ENCODE data around the gene BMF. TPM values are rescaled to one million over a fixed set of nuclear protein-coding genes. Genes with fewer than 3 reads are reported as not detected.
"Not testable (repeated sequence)": the region's sequence is repeated elsewhere in the genome, so short reads cannot be mapped to it uniquely, and the experiment has no call there.

BMF gene
- total RNA-seq, 4 donors from 2014 or later, result 13.3 to 35.4 (median 25.1) TPM

DNA sequence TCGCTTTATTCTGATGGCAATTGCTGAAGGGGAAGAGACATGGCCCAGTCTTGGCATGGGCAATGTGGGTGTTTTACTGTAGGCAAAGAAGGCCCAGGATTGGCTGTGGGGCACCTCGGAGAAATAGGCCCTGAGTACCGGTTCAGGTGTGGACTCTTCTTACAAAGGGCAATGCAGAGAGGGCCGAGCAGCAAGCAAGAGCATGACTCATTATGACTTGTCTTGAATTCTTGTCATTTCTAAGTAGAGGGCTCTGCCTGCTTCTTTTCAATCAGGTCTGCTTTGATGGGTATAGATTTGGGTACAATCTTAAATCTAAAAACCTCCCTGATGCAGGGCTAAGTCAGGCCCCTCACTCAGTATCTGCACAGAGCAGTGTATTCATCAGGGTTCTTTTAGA, 37.4 kb upstream of the BMF start:
- H3K36me3 ChIP-seq, result no peaks in the 10 kb centered on the region
- intact Hi-C loops (cut with DNase I; ENCODE audit: low total_unique reads), result no loop called here
- TF ChIP-seq POLR2A (IDR thresholded peaks at IDR 0.05) (no peak), EP300 (IDR thresholded peaks at IDR 0.05; ENCODE audit: low read depth) (no peak), POLR2AphosphoS5 (IDR thresholded peaks at IDR 0.05) (no peak)
- TF ChIP-seq, protein P1, sequence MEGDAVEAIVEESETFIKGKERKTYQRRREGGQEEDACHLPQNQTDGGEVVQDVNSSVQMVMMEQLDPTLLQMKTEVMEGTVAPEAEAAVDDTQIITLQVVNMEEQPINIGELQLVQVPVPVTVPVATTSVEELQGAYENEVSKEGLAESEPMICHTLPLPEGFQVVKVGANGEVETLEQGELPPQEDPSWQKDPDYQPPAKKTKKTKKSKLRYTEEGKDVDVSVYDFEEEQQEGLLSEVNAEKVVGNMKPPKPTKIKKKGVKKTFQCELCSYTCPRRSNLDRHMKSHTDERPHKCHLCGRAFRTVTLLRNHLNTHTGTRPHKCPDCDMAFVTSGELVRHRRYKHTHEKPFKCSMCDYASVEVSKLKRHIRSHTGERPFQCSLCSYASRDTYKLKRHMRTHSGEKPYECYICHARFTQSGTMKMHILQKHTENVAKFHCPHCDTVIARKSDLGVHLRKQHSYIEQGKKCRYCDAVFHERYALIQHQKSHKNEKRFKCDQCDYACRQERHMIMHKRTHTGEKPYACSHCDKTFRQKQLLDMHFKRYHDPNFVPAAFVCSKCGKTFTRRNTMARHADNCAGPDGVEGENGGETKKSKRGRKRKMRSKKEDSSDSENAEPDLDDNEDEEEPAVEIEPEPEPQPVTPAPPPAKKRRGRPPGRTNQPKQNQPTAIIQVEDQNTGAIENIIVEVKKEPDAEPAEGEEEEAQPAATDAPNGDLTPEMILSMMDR (IDR thresholded peaks at IDR 0.05), result no peak
- DNase-seq, result no peak
- H3K27ac ChIP-seq, result no peak overlapping the region
- in situ Hi-C loops (cut with MboI; ENCODE audit: low pct_ligation_motif_present in 1 of 4, low pct_unique_long_range_greater_than_20kb in 1 of 4, low sequenced_read_pairs in 3 of 4), result no loop called here
- H3K4me3 ChIP-seq, result no peak overlapping the region
- H3K27me3 ChIP-seq, result no peaks in the 10 kb centered on the region
- no peaks in the 10 kb centered on the region for H3K9me3 ChIP-seq
- H3K4me1 ChIP-seq, result no peaks in the 10 kb centered on the region
- WGBS, 2 donors (ENCODE audit: low coverage in 1 of 2), result 93 to 100% methylated on average over 1 to 4 of the region's 4 CpGs

GRCh38 chr15:40142428-40142827, 33.7 kb upstream of the BMF start:
- WGBS, 2 donors (ENCODE audit: low coverage in 1 of 2), result 69 to 73% methylated on average over 2 to 5 of the region's 5 CpGs
- DNase-seq, result no peak
- TF ChIP-seq POLR2AphosphoS5 (IDR thresholded peaks at IDR 0.05), result no peak
- TF ChIP-seq, protein P1 (IDR thresholded peaks at IDR 0.05), result no peak
- no peak for TF ChIP-seq POLR2A (IDR thresholded peaks at IDR 0.05)
- no peak for TF ChIP-seq EP300 (IDR thresholded peaks at IDR 0.05; ENCODE audit: low read depth)
- intact Hi-C loops (cut with DNase I; ENCODE audit: low total_unique reads) (no loop called here), in situ Hi-C loops (cut with MboI; ENCODE audit: low pct_ligation_motif_present in 1 of 4, low pct_unique_long_range_greater_than_20kb in 1 of 4, low sequenced_read_pairs in 3 of 4) (no loop called here)
- Histone ChIP-seq H3K27me3 (no peaks in the 10 kb centered on the region), H3K9me3 (no peaks in the 10 kb centered on the region), H3K4me3 (no peak overlapping the region), H3K36me3 (no peaks in the 10 kb centered on the region), H3K4me1 (no peaks in the 10 kb centered on the region), H3K27ac (no peak overlapping the region)

DNA sequence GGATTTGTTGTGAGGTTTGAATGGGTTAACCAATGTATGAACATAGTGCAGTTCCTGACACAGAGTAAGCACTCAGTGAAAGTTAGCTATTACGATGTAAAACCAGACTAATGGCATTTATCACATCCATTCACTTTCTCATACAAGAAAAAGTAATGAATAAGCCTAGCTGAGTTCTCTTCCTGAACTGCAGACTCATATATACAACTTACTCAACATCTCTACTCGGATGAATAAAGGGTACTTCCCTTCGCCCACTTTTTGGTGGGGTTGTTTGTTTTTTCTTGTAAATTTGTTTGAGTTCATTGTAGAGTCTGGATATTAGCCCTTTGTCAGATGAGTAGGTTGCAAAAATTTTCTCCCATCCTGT, 29.5 kb upstream of the BMF start:
- 51 to 88% methylated on average over 3 of the region's 3 CpGs for WGBS, 2 donors (ENCODE audit: low coverage in 1 of 2)
- H3K4me1 ChIP-seq; H3K9me3 ChIP-seq; in situ Hi-C loops (cut with MboI; ENCODE audit: low pct_ligation_motif_present in 1 of 4, low pct_unique_long_range_greater_than_20kb in 1 of 4, low sequenced_read_pairs in 3 of 4); DNase-seq; intact Hi-C loops (cut with DNase I; ENCODE audit: low total_unique reads); H3K36me3 ChIP-seq; H3K27ac ChIP-seq; H3K27me3 ChIP-seq; H3K4me3 ChIP-seq: not testable (repeated sequence)

DNA sequence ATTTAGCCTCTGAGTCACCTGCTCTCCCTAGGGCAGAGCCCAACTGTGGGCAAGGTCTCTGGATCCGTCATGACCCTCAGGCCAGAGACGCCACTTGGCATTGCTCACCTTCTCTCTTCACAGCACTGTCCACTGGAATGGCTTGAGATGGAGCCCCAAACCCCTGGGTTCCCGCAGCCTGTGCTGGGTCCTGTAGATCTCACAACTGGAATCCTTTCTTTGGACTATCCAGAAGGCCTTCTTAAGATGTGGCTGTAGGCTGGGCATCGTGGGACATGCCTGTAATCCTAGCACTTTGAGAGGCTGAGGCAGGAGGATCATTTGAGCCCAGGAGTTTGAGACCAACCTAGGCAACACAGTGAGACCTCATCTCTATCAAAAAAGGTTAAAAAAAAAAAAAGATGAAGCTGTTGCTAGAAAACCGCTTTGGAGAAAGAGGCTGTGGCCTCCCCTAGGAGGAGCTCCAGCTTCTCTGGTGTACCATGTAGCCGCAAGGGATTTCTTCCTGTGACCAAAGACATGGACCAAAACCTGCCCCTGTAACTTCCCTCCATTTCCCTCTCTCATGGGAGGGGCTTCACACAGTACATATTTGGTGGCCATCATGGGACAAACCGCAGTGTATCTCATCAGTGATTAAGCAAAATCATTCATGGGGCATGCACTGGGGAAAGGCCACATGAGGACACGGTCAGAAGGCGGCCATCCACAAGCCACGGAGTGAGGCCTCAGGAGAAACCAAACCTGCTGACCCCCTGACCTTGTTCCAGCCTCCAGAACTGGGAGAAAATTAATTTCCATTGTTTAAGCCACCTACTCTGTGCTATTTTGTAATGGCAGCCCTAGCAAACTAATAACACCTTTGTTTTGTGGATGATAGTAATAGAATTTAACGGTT, 28.9 kb upstream of the BMF start:
- Histone ChIP-seq H3K27ac (no peak overlapping the region), H3K9me3 (no peaks in the 10 kb centered on the region), H3K27me3 (no peaks in the 10 kb centered on the region), H3K36me3 (no peaks in the 10 kb centered on the region), H3K4me1 (no peaks in the 10 kb centered on the region), H3K4me3 (no peak overlapping the region)
- in situ Hi-C loops (cut with MboI; ENCODE audit: low pct_ligation_motif_present in 1 of 4, low pct_unique_long_range_greater_than_20kb in 1 of 4, low sequenced_read_pairs in 3 of 4) (no loop called here), intact Hi-C loops (cut with DNase I; ENCODE audit: low total_unique reads) (no loop called here)
- DNase-seq, result no peak
- TF ChIP-seq, protein P1 (IDR thresholded peaks at IDR 0.05), result no peak
- TF ChIP-seq EP300 (IDR thresholded peaks at IDR 0.05; ENCODE audit: low read depth) (no peak), POLR2AphosphoS5 (IDR thresholded peaks at IDR 0.05) (no peak), POLR2A (IDR thresholded peaks at IDR 0.05) (no peak)
- 75 to 94% methylated on average over 1 to 11 of the region's 11 CpGs for WGBS, 2 donors (ENCODE audit: low coverage in 1 of 2)

Data from transverse colon (tissue), 4 donors.